Choroid plexus epithelial cell (primary cell): Measurements from ENCODE around the gene DNAJC4.

ENCODE experiments used
- DNase-seq: peaks from one replicate; pipeline ENCODE4 v3.0.0-alpha.2; 2010; ENCODE audit warnings: low read depth
- H3K4me3 ChIP-seq: 2 replicates; pipeline ENCODE4 v1.5.1; 2011; ENCODE audit warnings: low read depth, mild to moderate bottlenecking, control low read depth, low read length, moderate library complexity
- CTCF ChIP-seq: conservative IDR thresholded peaks from 2 replicates; pipeline ENCODE4 v1.5.1; 2011; ENCODE audit warnings: low read depth, mild to moderate bottlenecking, control low read depth, inconsistent platforms, low read length, moderate library complexity

The DNAJC4 gene

GRCh38 chr11:64225608-64226506 lies 4.5 kb upstream of the DNAJC4 start, which contains the start of the genes NUDT22 and TRPT1:
Gene NUDT22 (plus strand): TSS chr11:64226274. CDS start chr11:64226653, 379 bp downstream.
Gene TRPT1 (minus strand): TSS chr11:64226186. CDS start chr11:64225860, 326 bp downstream.
- TF ChIP-seq CTCF = peak; percentile 45
- DNase-seq = peak; percentile 80
- H3K4me3 ChIP-seq = peak within 1 kb of the TSS; percentile 87

- no peak for TF ChIP-seq CTCF
- H3K4me3 ChIP-seq = peak overlapping the region; percentile 87
- DNase-seq = no peak
These were observed 3.8 kb upstream of the DNAJC4 start for GRCh38 chr11:64226507-64227051.

GRCh38 chr11:64227405-64227956 lies 2.9 kb upstream of the DNAJC4 start:
- TF ChIP-seq CTCF = no peak
- H3K4me3 ChIP-seq = peak overlapping the region; percentile 87
- no peak for DNase-seq

- H3K4me3 ChIP-seq = no peak overlapping the region
- no peak for TF ChIP-seq CTCF
- DNase-seq = no peak
These were observed 1.1 kb upstream of the DNAJC4 start for GRCh38 chr11:64229090-64229743.

- peak overlapping the region; percentile 91 for H3K4me3 ChIP-seq
- no peak for TF ChIP-seq CTCF
- DNase-seq = no peak
These were observed 591 bp upstream of the DNAJC4 start for GRCh38 chr11:64229744-64230170.

- peak overlapping the region; percentile 91 for H3K4me3 ChIP-seq
- no peak for DNase-seq
- TF ChIP-seq CTCF = no peak
These were observed 627 bp downstream of the DNAJC4 start for GRCh38 chr11:64230985-64231365.
